Measurements from ENCODE around the gene GRM4. TPM values are rescaled to one million over a fixed set of nuclear protein-coding genes. Genes with fewer than 3 reads are reported as not detected.

Gene GRM4
- total RNA-seq, 6 donors from 2014 or later, result 0.24 TPM; not detected in 5

- H3K36me3 ChIP-seq, result no peaks in the 10 kb centered on the region
- no peaks in the 10 kb centered on the region for H3K27me3 ChIP-seq
- H3K4me3 ChIP-seq, result no peak overlapping the region
- peaks cover 0 to 10% (median 3%) of the 10 kb centered on the region in 4 donors for H3K4me1 ChIP-seq
- H3K27ac ChIP-seq, result no peak overlapping the region
- no peak for TF ChIP-seq POLR2AphosphoS5 (IDR thresholded peaks at IDR 0.05)
- TF ChIP-seq CTCF (IDR thresholded peaks at IDR 0.05), result no peak
- no peak for TF ChIP-seq EP300 (IDR thresholded peaks at IDR 0.05)
- TF ChIP-seq POLR2A (IDR thresholded peaks at IDR 0.05), result no peak
- ATAC-seq (ENCODE audit: low FRiP score in 2 of 2) (no peak), DNase-seq (no peak)
- no peaks in the 10 kb centered on the region for H3K9me3 ChIP-seq
- WGBS, 2 donors, result 95 to 100% methylated on average over 1 of the region's 1 CpG
Observed at GRCh38 chr6:33997265-33997664, 148.6 kb downstream of the GRM4 start.

GRCh38 chr6:33996120-33996475, 149.8 kb downstream of the GRM4 start:
- no peaks in the 10 kb centered on the region for H3K36me3 ChIP-seq
- ATAC-seq (ENCODE audit: low FRiP score in 2 of 2), result no peak
- DNase-seq, result no peak
- no peak overlapping the region for H3K27ac ChIP-seq
- H3K9me3 ChIP-seq, result no peaks in the 10 kb centered on the region
- no peak overlapping the region for H3K4me3 ChIP-seq
- H3K4me1 ChIP-seq, result peaks cover 0 to 10% (median 3%) of the 10 kb centered on the region in 4 donors
- H3K27me3 ChIP-seq, result no peaks in the 10 kb centered on the region
- WGBS, 2 donors, result 73% methylated on average over 5 of the region's 5 CpGs
- TF ChIP-seq POLR2A (IDR thresholded peaks at IDR 0.05) (no peak), CTCF (IDR thresholded peaks at IDR 0.05) (no peak), EP300 (IDR thresholded peaks at IDR 0.05) (no peak), POLR2AphosphoS5 (IDR thresholded peaks at IDR 0.05) (no peak)

GRCh38 chr6:33995309-33996119, 150.4 kb downstream of the GRM4 start:
- DNase-seq, result no peak
- Histone ChIP-seq H3K9me3 (no peaks in the 10 kb centered on the region), H3K36me3 (no peaks in the 10 kb centered on the region), H3K4me3 (no peak overlapping the region), H3K4me1 (peaks cover 0 to 10% (median 3%) of the 10 kb centered on the region in 4 donors), H3K27me3 (no peaks in the 10 kb centered on the region), H3K27ac (no peak overlapping the region)
- TF ChIP-seq POLR2A (IDR thresholded peaks at IDR 0.05) (no peak), POLR2AphosphoS5 (IDR thresholded peaks at IDR 0.05) (no peak), CTCF (IDR thresholded peaks at IDR 0.05) (no peak)
- no peak for ATAC-seq (ENCODE audit: low FRiP score in 2 of 2)
- WGBS, 2 donors, result 44 to 48% methylated on average over 8 to 9 of the region's 9 CpGs

- H3K4me3 ChIP-seq, result no peak overlapping the region
- H3K36me3 ChIP-seq, result no peaks in the 10 kb centered on the region
- H3K27me3 ChIP-seq, result no peaks in the 10 kb centered on the region
- WGBS, 2 donors, result 77 to 86% methylated on average over 11 to 12 of the region's 12 CpGs
- no peak overlapping the region for H3K27ac ChIP-seq
- peaks cover 0 to 10% (median 3%) of the 10 kb centered on the region in 4 donors for H3K4me1 ChIP-seq
- DNase-seq (no peak), ATAC-seq (ENCODE audit: low FRiP score in 2 of 2) (no peak)
- H3K9me3 ChIP-seq, result no peaks in the 10 kb centered on the region
- TF ChIP-seq POLR2A (IDR thresholded peaks at IDR 0.05) (no peak), POLR2AphosphoS5 (IDR thresholded peaks at IDR 0.05) (no peak), CTCF (IDR thresholded peaks at IDR 0.05) (no peak), EP300 (IDR thresholded peaks at IDR 0.05) (no peak)
Observed at GRCh38 chr6:33994472-33995308, 151.2 kb downstream of the GRM4 start.

Data from upper lobe of left lung (tissue), 6 donors.